GM21515 (cell line): Measurements from ENCODE around the gene LARGE2.

Experiments used
- ATAC-seq: cut with Tn5 transposase; IDR thresholded peaks from one replicate; pipeline ENCODE4 v1.9.1; 2021; ENCODE audit not compliant: unreplicated experiment

LARGE2 gene

DNA sequence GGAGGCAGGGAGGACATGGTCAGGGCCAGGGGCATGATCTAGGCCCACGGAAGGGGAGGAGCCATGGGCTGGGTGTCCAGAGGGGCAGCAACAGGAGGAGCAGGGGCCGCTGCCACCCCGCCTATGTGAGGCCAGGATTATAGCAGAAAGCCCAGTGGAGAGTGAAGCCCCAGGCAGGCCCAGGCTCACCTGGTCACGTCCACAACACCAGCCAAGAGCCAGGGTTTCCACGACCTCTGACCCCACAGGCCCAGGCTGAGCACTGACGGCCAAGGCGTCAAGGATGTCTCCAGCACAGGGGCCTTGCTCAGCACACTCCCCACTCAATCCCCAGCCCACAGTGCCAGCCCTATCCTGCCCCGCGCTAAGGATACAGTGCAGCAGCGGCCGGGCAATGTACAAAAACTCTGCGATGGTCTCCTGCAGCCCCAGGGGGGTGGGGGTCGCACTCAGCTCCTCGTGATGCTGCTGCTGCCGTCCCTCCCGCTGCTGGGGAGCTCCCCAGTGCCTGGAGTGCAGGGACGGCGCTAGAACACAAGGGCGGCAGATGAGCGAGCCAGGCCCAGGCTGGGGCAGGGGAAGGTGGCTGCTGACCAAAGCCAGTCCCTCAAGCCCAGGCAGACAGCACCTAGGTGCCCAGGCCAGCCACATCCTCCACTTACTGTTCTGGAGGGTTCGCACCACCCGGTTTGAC lies 8.4 kb upstream of the LARGE2 start:
- no peak for ATAC-seq

- ATAC-seq, result no peak
These were observed 7.0 kb upstream of the LARGE2 start for GRCh38 chr11:45915446-45915845.

GRCh38 chr11:45917286-45917622 lies 5.2 kb upstream of the LARGE2 start:
- ATAC-seq, result no peak

DNA sequence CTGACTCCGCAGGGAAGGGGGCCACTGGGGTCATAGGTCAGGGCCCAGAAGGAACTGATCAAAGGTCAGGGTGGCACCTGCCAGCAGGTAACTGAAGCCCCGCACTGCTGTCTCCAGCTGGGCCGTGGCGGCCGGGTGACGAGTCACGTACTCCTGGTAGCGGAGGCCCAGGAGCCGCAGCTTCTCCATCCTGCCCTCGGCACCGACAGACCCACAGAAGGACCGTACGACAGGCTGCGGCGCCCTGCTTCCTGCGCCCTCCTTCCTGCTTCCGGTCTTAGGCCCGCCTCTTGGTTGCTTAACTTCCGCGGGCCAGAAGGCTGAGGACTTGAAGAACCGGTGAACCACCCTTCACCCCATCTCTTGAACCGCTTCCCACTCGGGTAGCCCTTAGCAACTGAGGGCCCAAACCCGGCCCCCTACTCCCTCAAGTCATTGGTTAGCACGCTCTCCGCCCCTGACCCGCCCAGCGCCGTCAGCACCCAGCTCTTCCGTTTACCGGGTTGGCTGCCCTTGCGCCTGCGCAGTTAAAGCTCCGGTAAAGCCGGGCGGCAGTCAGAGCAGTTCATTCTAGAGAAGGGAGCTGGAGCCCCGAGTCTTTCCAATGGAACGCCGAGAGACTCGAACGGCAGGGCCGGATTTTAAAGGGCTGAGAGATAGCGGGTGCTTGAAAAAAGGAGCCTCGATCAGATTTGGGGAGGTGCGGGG lies 4.7 kb upstream of the LARGE2 start, which contains the start of gene PEX16:
TSS of gene PEX16 (minus strand) at position 255 of the 708 bp plus-strand sequence. CDS start at position 189, 66 bp downstream.
- peak; percentile 91 for ATAC-seq

DNA sequence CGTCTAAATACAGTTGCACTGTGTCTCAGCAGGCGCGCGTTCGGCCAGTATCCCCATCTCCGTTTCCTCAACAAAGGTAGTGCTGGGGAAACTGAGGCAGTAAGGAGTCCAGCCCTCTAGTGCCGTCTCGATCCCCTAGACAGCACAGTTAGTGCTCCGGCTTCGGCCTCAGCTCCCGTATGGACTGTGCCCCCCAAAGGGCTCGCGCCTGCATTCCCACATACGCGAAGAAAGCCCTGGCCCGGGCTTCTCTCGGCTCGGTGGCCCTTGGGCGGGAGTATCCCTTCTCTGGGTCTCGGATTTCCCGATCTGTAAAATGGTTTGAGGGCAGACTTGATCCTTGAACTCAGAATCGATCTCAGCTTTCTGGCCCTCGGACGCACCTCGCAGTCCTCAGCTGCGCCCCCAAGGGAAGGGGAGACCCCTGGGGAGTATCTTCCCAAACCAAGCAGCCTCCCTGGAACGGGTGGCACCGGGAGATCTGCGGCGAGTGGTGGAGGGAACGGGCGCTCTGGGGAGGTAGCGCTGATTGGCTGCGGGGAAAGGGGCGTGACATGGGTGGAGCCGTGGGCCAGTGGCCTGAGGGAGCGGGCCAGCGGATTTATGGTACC lies 4.0 kb upstream of the LARGE2 start:
- peak; percentile 38 for ATAC-seq

DNA sequence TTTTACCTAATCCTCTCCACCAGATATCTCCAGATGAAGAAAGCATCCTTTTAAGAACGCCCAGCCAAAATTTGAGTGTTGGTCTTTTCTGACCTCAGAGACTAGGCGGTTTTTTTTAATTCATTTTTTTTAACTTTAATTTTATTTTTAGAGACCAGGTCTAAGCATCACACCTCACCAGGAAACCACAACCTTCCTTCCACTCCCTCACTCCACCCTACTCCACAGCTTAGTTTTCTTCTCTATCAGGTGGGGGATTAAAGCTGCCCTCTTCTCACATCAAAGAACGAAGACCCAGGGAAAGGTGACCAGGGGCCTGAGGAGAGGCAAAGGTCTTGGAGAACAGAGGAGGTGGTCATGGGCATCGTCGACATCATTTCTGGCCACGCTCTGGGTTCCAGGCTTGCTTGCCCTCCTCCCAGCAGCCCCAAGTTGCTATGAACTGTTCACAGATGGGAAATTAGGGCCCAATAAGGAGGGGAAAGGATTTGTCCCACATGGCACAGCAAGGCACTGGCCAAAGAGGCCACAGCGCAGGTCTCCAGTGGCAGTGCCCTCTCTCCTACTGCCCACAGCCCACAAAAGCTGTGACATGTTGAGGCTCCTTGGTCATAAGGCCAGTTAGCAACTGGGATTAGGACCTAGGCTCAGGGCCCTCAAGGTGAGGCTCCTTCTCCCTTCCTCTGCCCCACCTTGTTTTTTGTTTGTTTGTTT lies 3.3 kb upstream of the LARGE2 start:
- ATAC-seq, result no peak

DNA sequence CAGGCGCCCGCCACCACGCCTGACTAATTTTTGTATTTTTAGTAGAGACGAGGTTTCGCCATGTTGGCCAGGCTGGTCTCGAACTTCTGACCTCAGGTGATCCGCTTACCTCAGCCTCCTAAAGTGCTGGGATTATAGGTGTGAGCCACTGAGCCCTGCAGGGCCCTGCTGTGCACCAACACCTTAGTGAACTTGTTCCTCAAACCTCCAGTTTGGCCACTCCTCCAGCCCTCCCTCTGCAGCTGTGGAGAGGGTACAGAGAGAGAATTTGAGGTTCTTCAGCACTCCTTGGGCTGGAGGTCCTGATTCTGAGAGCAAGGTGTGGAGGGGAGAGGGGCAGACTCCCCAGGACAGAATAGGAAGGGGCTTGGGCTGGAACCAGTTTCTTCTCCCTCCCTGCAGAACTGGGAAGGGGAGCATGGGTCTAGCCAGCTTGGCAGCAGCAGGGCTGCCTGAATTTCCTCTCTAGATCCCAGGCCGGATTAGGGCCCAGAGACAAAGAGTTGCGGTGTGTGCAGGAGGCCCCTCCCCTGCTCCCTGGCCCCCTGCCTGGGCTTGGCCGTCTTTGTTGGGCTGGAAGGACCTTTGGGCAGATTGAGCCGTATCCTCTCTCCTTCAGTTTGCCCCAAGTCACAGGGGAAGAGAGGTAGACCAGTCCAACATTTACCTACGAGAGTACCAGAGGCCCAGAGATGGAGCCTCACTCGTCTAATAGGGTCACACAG lies 2.5 kb upstream of the LARGE2 start:
- no peak for ATAC-seq

- no peak for ATAC-seq
These were observed 1.7 kb upstream of the LARGE2 start for GRCh38 chr11:45920531-45921477.

DNA sequence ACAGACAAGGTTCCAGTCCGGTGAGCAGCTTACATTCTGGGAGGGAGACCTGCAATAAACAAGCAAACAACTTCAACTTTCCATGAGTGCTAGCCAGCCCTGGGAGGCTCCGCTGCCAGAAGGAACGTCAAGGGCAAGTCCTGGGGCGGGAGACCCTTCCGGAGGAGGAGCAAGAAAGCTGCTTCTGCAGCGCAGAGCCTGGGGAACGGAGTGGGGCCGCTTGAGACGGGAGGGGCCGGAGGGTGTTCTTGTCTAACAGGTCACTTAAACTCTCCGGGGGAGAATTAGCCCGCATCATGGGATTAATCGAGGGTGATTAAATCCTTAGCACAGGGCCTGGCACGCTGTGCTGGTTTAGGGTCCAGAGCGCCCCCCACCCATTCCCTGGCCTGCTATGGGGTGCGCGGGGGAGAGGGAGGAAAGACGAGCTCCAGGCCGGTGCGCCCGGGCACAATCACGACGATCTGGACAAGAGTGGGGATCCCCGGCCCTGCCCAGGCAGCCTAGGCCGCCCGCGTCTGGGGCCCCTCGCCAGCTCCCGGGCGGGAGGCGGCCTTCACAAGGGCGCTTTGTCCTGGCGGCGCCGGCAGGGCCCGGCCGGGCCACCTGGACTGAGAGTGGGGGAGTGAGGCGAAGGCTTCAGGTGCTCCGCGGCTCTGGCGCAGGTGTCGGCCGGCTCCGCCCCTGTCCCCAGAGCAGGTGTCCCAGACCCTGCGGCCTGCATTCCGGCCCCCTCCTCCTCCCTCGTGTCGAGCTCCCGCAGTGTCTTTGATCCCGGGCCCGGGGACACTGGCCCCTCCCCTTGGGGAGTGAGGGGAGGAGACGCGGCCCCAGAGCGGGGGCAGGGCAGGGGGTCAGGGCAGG lies 663 bp upstream of the LARGE2 start:
- no peak for ATAC-seq

DNA sequence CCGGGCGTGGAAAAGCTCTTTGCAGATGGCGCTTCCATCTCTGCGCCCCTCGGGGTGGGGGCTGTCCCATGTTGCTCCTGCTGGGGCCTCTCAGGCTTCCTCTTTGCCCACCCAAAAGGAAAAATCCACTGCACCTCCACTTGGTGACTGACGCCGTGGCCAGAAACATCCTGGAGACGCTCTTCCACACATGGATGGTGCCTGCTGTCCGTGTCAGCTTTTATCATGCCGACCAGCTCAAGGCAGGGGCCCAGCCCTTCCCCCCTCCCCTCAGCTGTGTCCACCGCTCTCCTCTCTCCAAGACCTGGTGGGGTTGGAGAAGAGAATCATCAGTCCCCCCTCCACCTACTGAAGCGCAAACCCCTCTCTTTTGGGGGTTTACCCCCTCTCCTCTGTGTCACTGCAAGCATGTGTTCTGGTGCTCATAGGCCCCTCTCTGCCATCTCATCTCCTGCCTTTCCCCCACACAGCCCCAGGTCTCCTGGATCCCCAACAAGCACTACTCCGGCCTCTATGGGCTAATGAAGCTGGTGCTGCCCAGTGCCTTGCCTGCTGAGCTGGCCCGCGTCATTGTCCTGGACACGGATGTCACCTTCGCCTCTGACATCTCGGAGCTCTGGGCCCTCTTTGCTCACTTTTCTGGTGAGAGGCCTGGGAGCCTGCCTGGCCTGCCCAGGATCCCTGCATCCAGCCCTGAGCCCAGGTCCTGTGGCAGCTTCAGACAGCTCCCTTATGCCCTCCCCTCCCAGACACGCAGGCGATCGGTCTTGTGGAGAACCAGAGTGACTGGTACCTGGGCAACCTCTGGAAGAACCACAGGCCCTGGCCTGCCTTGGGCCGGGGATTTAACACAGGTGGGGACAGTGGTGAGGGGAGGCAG lies 1.8 kb downstream of the LARGE2 start:
- no peak for ATAC-seq

GRCh38 chr11:45924927-45925326 lies 2.5 kb downstream of the LARGE2 start:
- ATAC-seq, result no peak

DNA sequence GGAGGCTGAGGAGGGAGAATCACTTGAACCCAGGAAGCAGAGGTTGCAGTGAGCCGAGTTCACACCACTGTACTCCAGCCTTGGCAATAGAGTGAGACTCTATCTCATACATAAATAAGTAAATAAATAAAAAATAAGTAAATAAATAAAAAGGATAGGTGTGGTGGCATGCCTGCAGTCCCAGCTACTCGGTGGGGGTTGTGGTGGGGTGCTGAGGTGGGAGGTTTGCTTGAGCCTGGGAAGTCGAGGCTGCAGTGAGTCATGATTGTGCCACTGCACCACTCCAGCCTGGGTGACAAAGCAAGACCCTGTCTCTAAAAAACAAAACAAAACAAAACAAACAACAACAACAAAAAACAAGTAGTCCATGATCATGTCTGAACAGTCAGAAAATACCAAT lies 3.1 kb downstream of the LARGE2 start:
- ATAC-seq, result no peak

GRCh38 chr11:45926001-45926401 lies 3.5 kb downstream of the LARGE2 start:
- no peak for ATAC-seq

DNA sequence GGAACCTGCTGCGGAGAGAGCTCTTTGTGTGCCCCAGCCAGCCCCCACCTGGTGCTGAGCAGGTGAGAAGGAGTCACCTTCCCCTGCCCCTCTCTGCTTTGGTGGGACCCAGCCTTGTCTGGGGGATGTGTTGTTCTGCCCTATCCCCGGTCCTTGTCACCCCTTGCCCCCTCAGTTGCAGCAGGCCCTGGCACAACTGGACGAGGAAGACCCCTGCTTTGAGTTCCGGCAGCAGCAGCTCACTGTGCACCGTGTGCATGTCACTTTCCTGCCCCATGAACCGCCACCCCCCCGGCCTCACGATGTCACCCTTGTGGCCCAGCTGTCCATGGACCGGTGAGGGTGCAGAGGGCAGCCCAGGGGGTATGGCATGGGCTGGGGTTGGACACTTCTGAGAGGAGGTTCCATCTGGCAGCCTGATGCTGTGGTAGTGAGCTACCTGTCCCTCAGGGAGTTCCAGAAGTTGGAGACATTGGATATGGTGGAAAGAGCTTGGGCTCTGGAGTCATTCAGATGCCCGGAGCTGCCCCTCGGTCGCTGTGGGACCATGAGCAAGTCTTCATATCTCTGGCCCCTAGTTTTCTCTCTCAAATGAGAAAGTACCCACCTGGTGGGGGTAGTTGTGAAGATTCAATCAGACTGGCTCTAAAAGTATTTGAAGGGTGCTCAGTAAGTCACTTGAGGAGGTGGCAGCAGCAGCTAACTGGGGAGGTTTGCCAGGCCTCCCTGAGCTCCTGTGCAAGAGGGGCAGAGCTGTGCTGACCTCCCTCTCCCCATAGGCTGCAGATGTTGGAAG lies 4.3 kb downstream of the LARGE2 start:
- ATAC-seq, result no peak

DNA sequence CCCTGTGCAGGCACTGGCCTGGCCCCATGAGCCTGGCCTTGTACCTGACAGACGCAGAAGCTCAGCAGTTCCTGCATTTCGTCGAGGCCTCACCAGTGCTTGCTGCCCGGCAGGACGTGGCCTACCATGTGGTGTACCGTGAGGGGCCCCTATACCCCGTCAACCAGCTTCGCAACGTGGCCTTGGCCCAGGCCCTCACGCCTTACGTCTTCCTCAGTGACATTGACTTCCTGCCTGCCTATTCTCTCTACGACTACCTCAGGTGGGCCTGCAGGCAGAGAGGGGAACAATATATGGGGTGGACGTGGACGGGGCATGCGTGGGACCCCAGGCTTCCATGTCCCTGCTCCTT lies 4.9 kb downstream of the LARGE2 start:
- ATAC-seq, result no peak

GRCh38 chr11:45927684-45928413 lies 5.4 kb downstream of the LARGE2 start:
- ATAC-seq, result no peak
